Testis (tissue), 3 donors: ENCODE measurements around the gene FREM1. TPM values are rescaled to one million over a fixed set of nuclear protein-coding genes. Genes with fewer than 3 reads are reported as not detected.

Experiments used
- DNase-seq: peaks from one replicate; pipeline ENCODE4 v3.0.0-alpha.2; 2019
- H3K27ac ChIP-seq, 2 donors: fragments of 200-600 bp; sonication (generic); one replicate each; pipeline ENCODE4 v1.5.1; 2019
- H3K27me3 ChIP-seq: fragments of 200-600 bp; sonication (generic); one replicate; pipeline ENCODE4 v1.5.1; 2019
- H3K36me3 ChIP-seq: fragments of 200-600 bp; sonication (generic); one replicate; pipeline ENCODE4 v1.5.1; 2017; ENCODE audit warnings: low read depth; ENCODE audit errors: missing control alignments
- H3K4me1 ChIP-seq: fragments of 200-600 bp; sonication (generic); one replicate; pipeline ENCODE4 v1.5.1; 2019
- H3K4me3 ChIP-seq, 2 donors: fragments of 200-600 bp; sonication (generic); one replicate each; pipeline ENCODE4 v1.5.1; 2017 to 2019
- H3K9me3 ChIP-seq: fragments of 200-600 bp; sonication (generic); one replicate; pipeline ENCODE4 v1.5.1; 2017
- CTCF ChIP-seq, 3 experiments: fragments of 450-650 bp in 2 of 3; fragments of 200-600 bp in 1 of 3; sonication (generic) in 1 of 3; IDR thresholded peaks; one replicate each; pipeline ENCODE4 v1.5.1; 2016 to 2019; ENCODE audit warnings: antibody characterized with exemption in 3 of 3, mild to moderate bottlenecking in 2 of 3, moderate library complexity in 1 of 3
- POLR2A ChIP-seq: fragments of 450-650 bp; IDR thresholded peaks from one replicate; pipeline ENCODE4 v1.6.1; 2017; ENCODE audit warnings: antibody characterized with exemption, mild to moderate bottlenecking, moderate library complexity
- WGBS, 2 donors: methylation state at CpG; one replicate each; pipeline ENCODE4 v1.1.5; 2018; 5-methylcytosine and 5-hydroxymethylcytosine counted together
- intact Hi-C: fragments of 100-400 bp; cut with DNase I; formaldehyde crosslinking; loops from one replicate; pipeline ENCODE4 v1.15.1; 2023; ENCODE audit warnings: low total_unique reads
- polyA plus RNA-seq: library from polyadenylated mRNA; stranded (reverse); fragments of 350-450 nt; fragmentation: Illumina TruSeq; extraction: RNeasy Lipid Tissue Mini Kit (QIAGEN cat#74804); gene quantifications from one replicate; pipeline ENCODE4 v1.2.3, GENCODE V29; 2014; ENCODE audit warnings: low read depth, low replicate concordance; ENCODE audit not compliant: insufficient read depth
- total RNA-seq, 2 donors: library from RNA; depleted of rRNA; stranded (reverse); fragments of >200 nt; gene quantifications; one replicate each; pipeline ENCODE4 v1.2.3, GENCODE V29; 2016

The FREM1 gene
- total and polyA plus RNA-seq, 3 donors from 2014 or later: 4.6 to 14.6 (median 5.7) TPM

DNA sequence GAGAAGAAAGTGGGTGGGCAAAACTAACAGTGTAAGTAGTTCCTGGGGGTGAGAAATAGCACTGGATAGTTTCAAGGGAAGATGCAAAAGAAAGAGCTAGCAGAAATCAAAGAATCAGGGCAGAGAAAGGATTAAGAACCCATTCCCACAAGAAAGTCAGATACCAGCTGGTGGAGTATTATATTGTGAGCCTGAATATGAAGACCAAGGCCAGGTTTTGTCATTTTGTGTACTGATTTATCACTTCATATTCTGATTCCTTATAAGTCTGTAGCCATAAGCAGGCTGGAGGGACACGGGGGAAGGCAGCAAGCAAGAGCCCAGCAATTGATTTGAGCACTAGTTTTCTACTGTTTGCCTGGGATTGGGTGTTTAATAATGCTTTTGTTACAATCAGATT lies 80.2 kb downstream of the FREM1 start:
- intact Hi-C loops: no loop called here
- Histone ChIP-seq H3K9me3 (no peaks in the 10 kb centered on the region), H3K4me1 (no peaks in the 10 kb centered on the region), H3K36me3 (no peaks in the 10 kb centered on the region), H3K27me3 (no peaks in the 10 kb centered on the region), H3K27ac (no peak overlapping the region), H3K4me3 (no peak overlapping the region)
- TF ChIP-seq CTCF (IDR thresholded peaks at IDR 0.05): no peak
- 67 to 71% methylated on average over 1 of the region's 1 CpG for WGBS, 2 donors
- no peak for DNase-seq

- H3K4me3 ChIP-seq: no peak overlapping the region
- H3K9me3 ChIP-seq: no peaks in the 10 kb centered on the region
- no peak overlapping the region for H3K27ac ChIP-seq
- intact Hi-C loops: no loop called here
- no peak for DNase-seq
- no peaks in the 10 kb centered on the region for H3K36me3 ChIP-seq
- TF ChIP-seq POLR2A (no peak), CTCF (IDR thresholded peaks at IDR 0.05) (no peak)
- no peaks in the 10 kb centered on the region for H3K27me3 ChIP-seq
- no peaks in the 10 kb centered on the region for H3K4me1 ChIP-seq
Measured at GRCh38 chr9:14829204-14829603, 81.0 kb downstream of the FREM1 start.

GRCh38 chr9:14827805-14828204 lies 82.4 kb downstream of the FREM1 start:
- H3K9me3 ChIP-seq: no peaks in the 10 kb centered on the region
- intact Hi-C loops: no loop called here
- no peak overlapping the region for H3K27ac ChIP-seq
- H3K27me3 ChIP-seq: no peaks in the 10 kb centered on the region
- H3K4me1 ChIP-seq: no peaks in the 10 kb centered on the region
- no peak for TF ChIP-seq CTCF (IDR thresholded peaks at IDR 0.05)
- TF ChIP-seq POLR2A: no peak
- H3K36me3 ChIP-seq: no peaks in the 10 kb centered on the region
- no peak overlapping the region for H3K4me3 ChIP-seq
- WGBS, 2 donors: 90 to 97% methylated on average over 3 of the region's 3 CpGs
- no peak for DNase-seq

DNA sequence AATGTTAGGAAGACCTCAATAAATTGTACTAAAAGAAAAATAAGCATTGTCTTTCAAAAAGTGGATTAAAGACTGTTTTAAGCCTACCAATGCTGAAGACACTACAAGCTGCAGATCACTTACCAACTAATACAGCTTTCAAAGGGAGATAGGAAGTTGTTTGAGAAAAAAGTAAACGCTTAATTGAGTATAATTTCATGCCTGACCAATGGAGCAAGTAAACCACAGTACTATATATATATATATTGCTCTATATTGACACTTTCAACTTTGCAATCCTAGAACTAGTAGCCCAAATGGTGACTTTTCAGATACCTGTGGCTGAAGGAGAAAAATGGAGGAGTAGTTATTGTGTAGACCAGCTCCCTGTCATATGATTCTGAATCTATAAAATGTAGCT lies 85.7 kb downstream of the FREM1 start:
- Histone ChIP-seq H3K27ac (no peak overlapping the region), H3K36me3 (no peaks in the 10 kb centered on the region), H3K4me3 (no peak overlapping the region), H3K27me3 (no peaks in the 10 kb centered on the region), H3K4me1 (no peaks in the 10 kb centered on the region), H3K9me3 (no peaks in the 10 kb centered on the region)
- intact Hi-C loops: no loop called here
- TF ChIP-seq CTCF (IDR thresholded peaks at IDR 0.05) (no peak), POLR2A (no peak)
- DNase-seq: no peak
- 91 to 95% methylated on average over 1 of the region's 1 CpG for WGBS, 2 donors

DNA sequence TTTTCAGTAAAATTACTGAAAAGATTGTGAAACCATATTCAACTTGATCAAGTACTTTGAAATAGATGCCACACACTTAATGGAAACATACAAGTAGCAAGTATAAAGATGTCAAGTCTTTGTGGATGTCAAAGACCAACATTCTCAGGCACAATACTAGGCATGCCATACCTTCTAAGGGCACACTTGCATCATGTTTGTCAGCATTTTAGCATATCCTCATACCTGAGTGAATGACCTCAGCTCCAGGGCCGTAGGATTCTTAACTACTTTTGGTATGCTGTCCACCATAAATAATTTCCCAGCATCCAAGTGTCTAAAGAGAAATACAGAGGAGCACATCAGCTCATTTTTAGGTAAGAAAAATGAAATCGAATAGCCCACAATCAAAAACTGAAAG lies 86.4 kb downstream of the FREM1 start:
- DNase-seq: no peak
- Histone ChIP-seq H3K27ac (no peak overlapping the region), H3K4me1 (no peaks in the 10 kb centered on the region), H3K9me3 (no peaks in the 10 kb centered on the region), H3K36me3 (no peaks in the 10 kb centered on the region), H3K4me3 (no peak overlapping the region), H3K27me3 (no peaks in the 10 kb centered on the region)
- TF ChIP-seq POLR2A (no peak), CTCF (IDR thresholded peaks at IDR 0.05) (no peak)
- intact Hi-C loops: no loop called here
- WGBS, 2 donors: 93 to 97% methylated on average over 2 of the region's 2 CpGs
